K562 (cell line): ENCODE results near the gene LMCD1. TPM values are rescaled to one million over a fixed set of nuclear protein-coding genes. Genes with fewer than 3 reads are reported as not detected.

Experiments used
- ATAC-seq: fragments of 200-7000 bp; cut with Tn5 transposase; 3 replicates; pipeline ENCODE4 v1.9.1; 2020; ENCODE audit warnings: moderate library complexity
- BruUV-seq: library from RNA; stranded (reverse); fragments of 400-500 nt; replicated peaks from 2 replicates; lab custom pipeline; 2021; lab: Mats Ljungman, UMichigan
- CTCF ChIA-PET: fragments of 300-600 bp; formaldehyde crosslinking; extraction: SDS; loops from one replicate; lab custom pipeline; 2021; ENCODE audit warnings: low intra/inter-chr PET ratio; lab: Yijun Ruan, JAX
- POLR2A ChIA-PET: fragments of 300-600, 350-650 bp; sonication (Branson Sonifier 250); formaldehyde crosslinking; extraction: SDS; loops from one replicate; lab custom pipeline; 2021; ENCODE audit warnings: antibody characterized with exemption, inconsistent platforms; lab: Yijun Ruan, JAX
- DNase-seq, 4 experiments: peaks; one replicate each; pipeline versions ENCODE4 v3.0.0 to v3.0.0-alpha.2; 2011 to 2018; ENCODE audit warnings: low spot score in 3 of 4, mixed read lengths in 3 of 4; ENCODE audit errors: extremely low read depth in 1 of 4
- FAIRE-seq: peaks from 2 replicates; lab custom pipeline; 2011; peaks lifted over from hg19 to GRCh38; lab: Jason Lieb, UNC
- H2AFZ ChIP-seq: 2 replicates; pipeline ENCODE4 v1.6.0; 2011; ENCODE audit warnings: low read depth, low read length, control low read depth, inconsistent platforms
- H3K27ac ChIP-seq: fragments of 200-600 bp; 3 replicates; pipeline ENCODE4 v1.8.0; 2011; ENCODE audit warnings: low read depth, mild to moderate bottlenecking, control low read depth, inconsistent platforms, low read length, moderate library complexity, mixed read lengths; ENCODE audit errors: extremely low read depth
- H3K27me3 ChIP-seq, 2 experiments: fragments of 300-600 bp in 1 of 2; 2 replicates in 1 of 2; 3 replicates in 1 of 2; pipeline versions ENCODE4 v1.6.0 to v1.8.0; 2011; ENCODE audit warnings: inconsistent platforms in 2 of 2, low read length in 2 of 2, mild to moderate bottlenecking in 1 of 2, mixed read lengths in 1 of 2, moderate library complexity in 1 of 2; ENCODE audit not compliant: control insufficient read depth in 2 of 2, insufficient read depth in 2 of 2
- H3K36me3 ChIP-seq: fragments of 300-600 bp; 3 replicates; pipeline ENCODE4 v1.8.0; 2011; ENCODE audit warnings: mild to moderate bottlenecking, low read length, inconsistent platforms; ENCODE audit not compliant: control insufficient read depth, insufficient read depth
- H3K4me1 ChIP-seq, 2 experiments: fragments of 200-600 bp in 1 of 2; replicated peaks in 1 of 2; 2 replicates in 1 of 2; 3 replicates in 1 of 2; pipeline versions ENCODE4 v1.5.1 to v1.8.0; 2011; ENCODE audit warnings: inconsistent platforms in 2 of 2, low read length in 2 of 2, mild to moderate bottlenecking in 1 of 2, mixed read lengths in 1 of 2, moderate library complexity in 1 of 2; ENCODE audit not compliant: control insufficient read depth in 2 of 2, insufficient read depth in 2 of 2
- H3K4me2 ChIP-seq: 2 replicates; pipeline ENCODE4 v1.6.1; 2011; ENCODE audit warnings: low read length, control low read depth, inconsistent platforms, mixed read lengths; ENCODE audit not compliant: insufficient read depth
- H3K4me3 ChIP-seq: fragments of 200-600 bp; sonication (generic), shearing (Covaris generic); 2 replicates; pipeline ENCODE4 v1.5.1; 2016; ENCODE audit warnings: control low read depth, inconsistent platforms
- H3K79me2 ChIP-seq: fragments of 200-600 bp; 3 replicates; pipeline ENCODE4 v1.8.0; 2011; ENCODE audit warnings: low read length, inconsistent platforms; ENCODE audit not compliant: control insufficient read depth, insufficient read depth
- H3K9ac ChIP-seq, 2 experiments: 2 replicates each; pipeline versions ENCODE4 v1.6.0 to v1.6.1; 2011; ENCODE audit warnings: low read depth in 2 of 2, low read length in 2 of 2, control low read depth in 1 of 2, inconsistent platforms in 1 of 2, mild to moderate bottlenecking in 1 of 2, mixed read lengths in 1 of 2; ENCODE audit not compliant: insufficient read depth in 1 of 2
- H3K9me1 ChIP-seq: one replicate; pipeline ENCODE4 v1.6.0; 2011; ENCODE audit warnings: inconsistent platforms, mild to moderate bottlenecking, low read length, moderate library complexity; ENCODE audit not compliant: control insufficient read depth, insufficient read depth
- H3K9me3 ChIP-seq: replicated peaks from 2 replicates; pipeline ENCODE4 v1.5.1; 2011; ENCODE audit warnings: low read depth, low read length, inconsistent platforms; ENCODE audit not compliant: control insufficient read depth, insufficient read depth
- H4K20me1 ChIP-seq: replicated peaks from 2 replicates; pipeline ENCODE4 v1.6.1; 2011; ENCODE audit warnings: low read length, inconsistent platforms, mixed read lengths; ENCODE audit not compliant: control insufficient read depth, insufficient read depth
- ASH1L ChIP-seq: fragments of 450-650 bp; IDR thresholded peaks from 2 replicates; pipeline ENCODE4 v1.6.1; 2018; ENCODE audit warnings: borderline replicate concordance, mild to moderate bottlenecking, low read depth; ENCODE audit not compliant: partially characterized antibody
- CBFA2T2 ChIP-seq: fragments of 450-650 bp; conservative IDR thresholded peaks from 2 replicates; pipeline ENCODE4 v1.6.1; 2017; ENCODE audit warnings: mild to moderate bottlenecking
- EP400 ChIP-seq: fragments of 450-650 bp; IDR thresholded peaks from 2 replicates; pipeline ENCODE4 v1.6.1; 2017; ENCODE audit warnings: antibody characterized with exemption, mild to moderate bottlenecking, moderate library complexity
- HINFP ChIP-seq: fragments of 450-650 bp; conservative IDR thresholded peaks from 2 replicates; pipeline ENCODE4 v1.6.1; 2016; ENCODE audit warnings: missing genetic modification characterization, low read depth, mild to moderate bottlenecking, control low read depth, missing compliant biosample characterization
- HLTF ChIP-seq: fragments of 450-650 bp; IDR thresholded peaks from 2 replicates; pipeline ENCODE4 v1.6.1; 2016
- NR3C1 ChIP-seq: sonication (generic); formaldehyde crosslinking; IDR thresholded peaks from 2 replicates; pipeline ENCODE4 v1.8.1; 2022; ENCODE audit warnings: missing genetic modification reagents
- PATZ1 ChIP-seq: fragments of 250-450 bp; sonication (Bioruptor Pico); IDR thresholded peaks from 2 replicates; pipeline ENCODE4 v1.5.0; 2020; ENCODE audit warnings: mild to moderate bottlenecking, borderline replicate concordance
- PHF8 ChIP-seq: fragments of 200-600 bp; sonication (generic); IDR thresholded peaks from 2 replicates; pipeline ENCODE4 v1.6.1; 2012; ENCODE audit warnings: mixed run types, mild to moderate bottlenecking, inconsistent platforms, low read length, moderate library complexity, borderline replicate concordance
- PTTG1 ChIP-seq: fragments of 450-650 bp; IDR thresholded peaks from 2 replicates; pipeline ENCODE4 v1.6.1; 2016; ENCODE audit warnings: low read depth, mild to moderate bottlenecking, missing genetic modification characterization, missing compliant biosample characterization
- RBM15 ChIP-seq: fragments of 200-400 bp; formaldehyde crosslinking; IDR thresholded peaks from 2 replicates; pipeline ENCODE4 v1.6.1; 2018; ENCODE audit warnings: mild to moderate bottlenecking, low read length, moderate library complexity; ENCODE audit not compliant: insufficient read depth
- RCOR1 ChIP-seq, 2 experiments: IDR thresholded peaks; 2 replicates each; pipeline ENCODE4 v1.6.1; 2012; ENCODE audit warnings: low read depth in 2 of 2, low read length in 2 of 2, borderline replicate concordance in 1 of 2, improper control_type of control experiment in 1 of 2
- SIN3A ChIP-seq, 2 experiments: fragments of 150-350 bp in 1 of 2; IDR thresholded peaks; 2 replicates each; pipeline ENCODE4 v1.6.1; 2011 to 2016; ENCODE audit warnings: borderline replicate concordance in 2 of 2, low read depth in 2 of 2, low read length in 2 of 2, mild to moderate bottlenecking in 2 of 2, moderate library complexity in 2 of 2; ENCODE audit not compliant: control insufficient read depth in 1 of 2
- TAF1 ChIP-seq: IDR thresholded peaks from 2 replicates; pipeline ENCODE4 v1.6.1; 2011; ENCODE audit warnings: mild to moderate bottlenecking, low read length, moderate library complexity; ENCODE audit not compliant: insufficient read depth, control insufficient read depth, severe bottlenecking; ENCODE audit errors: extremely low read depth
- ZBTB26 ChIP-seq: fragments of 450-650 bp; formaldehyde crosslinking; IDR thresholded peaks from 2 replicates; pipeline ENCODE4 v1.4.0; 2022; ENCODE audit warnings: missing genetic modification characterization
- ZEB2 ChIP-seq: fragments of 450-650 bp; IDR thresholded peaks from 2 replicates; pipeline ENCODE4 v1.6.1; 2016
- ZKSCAN3 ChIP-seq: fragments of 250-450 bp; sonication (Bioruptor Pico); IDR thresholded peaks from 2 replicates; pipeline ENCODE4 v1.4.0; 2020
- ZNF3 ChIP-seq: fragments of 250-450 bp; sonication (Bioruptor Pico); IDR thresholded peaks from 2 replicates; pipeline ENCODE4 v1.5.0; 2021; ENCODE audit warnings: mild to moderate bottlenecking, moderate library complexity
- ZNF76 ChIP-seq: fragments of 250-450 bp; sonication (Bioruptor Pico); IDR thresholded peaks from 2 replicates; pipeline ENCODE4 v1.4.0; 2020; ENCODE audit warnings: mild to moderate bottlenecking, moderate library complexity, borderline replicate concordance
- WGBS: fragments of 100-300 bp; shearing (Covaris generic); methylation state at CpG from one replicate; pipeline ENCODE4 v1.1.6; 2016; ENCODE audit warnings: low coverage, mixed read lengths; ENCODE audit not compliant: insufficient coverage; ENCODE audit errors: missing lambda C conversion rate; 5-methylcytosine and 5-hydroxymethylcytosine counted together
- in situ Hi-C: fragments of 300-500 bp; cut with MboI; formaldehyde crosslinking; loops from 4 replicates; pipeline ENCODE4 v1.15.0; 2018; ENCODE audit warnings: inconsistent platforms, mixed read lengths
- intact Hi-C: fragments of 100-400 bp; cut with micrococcal nuclease; formaldehyde crosslinking; loops from 2 replicates; pipeline ENCODE4 v1.14.2; 2022
- polyA plus RNA-seq, 8 experiments: library from polyadenylated mRNA; depleted of rRNA in 4 of 8; stranded (reverse) in 5 of 8; unstranded in 3 of 8; fragments of >200 nt; fragmentation: Nextera tagmentation in 2 of 8; fragmentation: Illumina TruSeq in 1 of 8; extraction: Ambion mirVana in 2 of 8; extraction: Trizol in 1 of 8; gene quantifications; 2 replicates each; pipeline versions ENCODE4 v1.2.1 to v1.2.3, GENCODE V29; 2011 to 2014; ENCODE audit warnings: inconsistent platforms in 1 of 8, missing spikeins in 1 of 8
- total RNA-seq, 7 experiments: library from RNA; depleted of rRNA in 6 of 7; stranded (reverse); fragments of >200 nt in 6 of 7; fragmentation: Illumina TruSeq in 2 of 7; extraction: Trizol in 2 of 7; gene quantifications; 2 replicates each; pipeline versions ENCODE4 v1.2.1 to v1.2.3, GENCODE V29; 2011 to 2021; ENCODE audit warnings: low replicate concordance in 1 of 7

Gene LMCD1
- total and polyA plus RNA-seq, 9 of the 15 experiments (the other 6 are each of a cell fraction or from before 2014, with no cell fraction given) = 0.60 TPM; not detected in 8

GRCh38 chr3:8480699-8481098, 20.9 kb upstream of the LMCD1 start:
- in situ Hi-C loops (no loop called here), intact Hi-C loops (no loop called here)
- WGBS = 0% methylated on average over 3 of the region's 3 CpGs
- H3K27ac ChIP-seq = no peak overlapping the region
- BruUV-seq = no TSS peak
- H3K9me3 ChIP-seq = no peaks in the 10 kb centered on the region
- H3K4me3 ChIP-seq = no peak overlapping the region
- no peak overlapping the region for H2AFZ ChIP-seq
- no peak overlapping the region for H3K4me2 ChIP-seq
- no peak for FAIRE-seq
- no peaks in the 10 kb centered on the region for H3K36me3 ChIP-seq
- H3K9me1 ChIP-seq = no peaks in the 10 kb centered on the region
- H3K9ac ChIP-seq = no peak overlapping the region
- H4K20me1 ChIP-seq = no peaks in the 10 kb centered on the region
- H3K4me1 ChIP-seq = no peaks in the 10 kb centered on the region
- ChIA-PET POLR2A (interaction anchor here (0.7 kb wide), 1 partner anchor 14 kb away, joined by 3 read pairs; no protein-coding TSS in a partner anchor), CTCF (interaction anchor here (1.1 kb wide), 1 partner anchor 127 kb away, joined by 4 read pairs; no protein-coding TSS in a partner anchor)
- DNase-seq = no peak
- ATAC-seq = no peak
- no peaks in the 10 kb centered on the region for H3K27me3 ChIP-seq
- no peaks in the 10 kb centered on the region for H3K79me2 ChIP-seq
- TF ChIP-seq ZNF3 (CRISPR knock-in tag) (no peak), HLTF (no peak), ZEB2 (no peak), HINFP (tag) (no peak), NR3C1 (CRISPR knock-in tag) (no peak), PTTG1 (no peak), ZBTB26 (CRISPR knock-in tag) (no peak), PATZ1 (CRISPR knock-in tag) (no peak), CBFA2T2 (no peak), TAF1 (no peak), ASH1L (no peak), PHF8 (no peak), RBM15 (no peak), ZKSCAN3 (CRISPR knock-in tag) (no peak), EP400 (no peak), ZNF76 (no peak), SIN3A (IDR thresholded peaks at IDR 0.05; ENCODE audit: borderline replicate concordance in 2 of 2, control insufficient read depth in 1 of 2, low read depth in 2 of 2, low read length in 2 of 2) (no peak), RCOR1 (IDR thresholded peaks at IDR 0.05; ENCODE audit: borderline replicate concordance in 1 of 2, low read depth in 2 of 2, low read length in 2 of 2) (no peak)
